ENCODE results near the gene ZBTB20.

ZBTB20 gene

DNA sequence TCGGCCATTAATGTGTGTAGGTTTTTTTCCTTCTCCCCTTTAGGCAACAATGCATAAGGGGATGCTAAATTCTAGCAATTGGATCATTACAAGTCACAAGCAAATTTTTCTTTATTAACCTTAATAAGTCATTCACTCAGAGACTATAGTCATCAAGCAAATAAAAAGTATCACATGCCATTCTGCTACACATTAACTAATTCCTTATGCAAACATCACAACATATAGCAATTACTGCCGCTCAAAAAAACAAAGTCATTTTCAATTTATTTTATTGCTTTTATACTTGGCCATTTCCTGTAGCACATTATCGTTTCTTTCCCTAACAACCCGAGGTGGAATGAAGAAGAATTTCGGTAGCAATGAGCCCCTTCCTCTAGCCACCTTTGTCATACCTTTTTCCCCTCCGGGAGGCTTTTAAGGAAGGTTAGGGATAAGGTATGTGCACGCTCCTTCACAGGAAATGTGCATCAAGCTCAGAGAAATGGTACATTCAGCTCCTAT lies 432.1 kb downstream of the ZBTB20 start:
- TF ChIP-seq EZH2phosphoT487 (conservative IDR thresholded peaks at IDR 0.05; ENCODE audit: low read length), result no peak
- TF ChIP-seq, protein P1, sequence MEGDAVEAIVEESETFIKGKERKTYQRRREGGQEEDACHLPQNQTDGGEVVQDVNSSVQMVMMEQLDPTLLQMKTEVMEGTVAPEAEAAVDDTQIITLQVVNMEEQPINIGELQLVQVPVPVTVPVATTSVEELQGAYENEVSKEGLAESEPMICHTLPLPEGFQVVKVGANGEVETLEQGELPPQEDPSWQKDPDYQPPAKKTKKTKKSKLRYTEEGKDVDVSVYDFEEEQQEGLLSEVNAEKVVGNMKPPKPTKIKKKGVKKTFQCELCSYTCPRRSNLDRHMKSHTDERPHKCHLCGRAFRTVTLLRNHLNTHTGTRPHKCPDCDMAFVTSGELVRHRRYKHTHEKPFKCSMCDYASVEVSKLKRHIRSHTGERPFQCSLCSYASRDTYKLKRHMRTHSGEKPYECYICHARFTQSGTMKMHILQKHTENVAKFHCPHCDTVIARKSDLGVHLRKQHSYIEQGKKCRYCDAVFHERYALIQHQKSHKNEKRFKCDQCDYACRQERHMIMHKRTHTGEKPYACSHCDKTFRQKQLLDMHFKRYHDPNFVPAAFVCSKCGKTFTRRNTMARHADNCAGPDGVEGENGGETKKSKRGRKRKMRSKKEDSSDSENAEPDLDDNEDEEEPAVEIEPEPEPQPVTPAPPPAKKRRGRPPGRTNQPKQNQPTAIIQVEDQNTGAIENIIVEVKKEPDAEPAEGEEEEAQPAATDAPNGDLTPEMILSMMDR (IDR thresholded peaks at IDR 0.05; ENCODE audit: insufficient read depth, low read length, poor library complexity, severe bottlenecking), result no peak
- no peak overlapping the region for H3K27ac ChIP-seq (ENCODE audit: low read depth, low read length)
- H3K9me2 ChIP-seq (replicated peaks; ENCODE audit: insufficient read depth, low read length), result no peaks in the 10 kb centered on the region
- H3F3A ChIP-seq (ENCODE audit: insufficient read depth), result no peaks in the 10 kb centered on the region
- H3K27me3 ChIP-seq (ENCODE audit: low read length), result no peaks in the 10 kb centered on the region
- H3K36me3 ChIP-seq (ENCODE audit: low read length), result no peaks in the 10 kb centered on the region
- no peak overlapping the region for H3K9ac ChIP-seq (ENCODE audit: low read length)
- no peak overlapping the region for H3K4me3 ChIP-seq (ENCODE audit: insufficient read depth, low read length, poor library complexity, severe bottlenecking)
- no peaks in the 10 kb centered on the region for H4K20me1 ChIP-seq (ENCODE audit: low read depth, low read length)
- H3K79me2 ChIP-seq (ENCODE audit: insufficient read depth, low read length), result no peaks in the 10 kb centered on the region
- H3K4me2 ChIP-seq (ENCODE audit: low read depth, low read length, poor library complexity, severe bottlenecking), result no peak overlapping the region
- no peaks in the 10 kb centered on the region for H3K9me3 ChIP-seq (ENCODE audit: insufficient read depth, low read length)
- H2AFZ ChIP-seq (ENCODE audit: low read depth, low read length, severe bottlenecking), result no peak overlapping the region

DNA sequence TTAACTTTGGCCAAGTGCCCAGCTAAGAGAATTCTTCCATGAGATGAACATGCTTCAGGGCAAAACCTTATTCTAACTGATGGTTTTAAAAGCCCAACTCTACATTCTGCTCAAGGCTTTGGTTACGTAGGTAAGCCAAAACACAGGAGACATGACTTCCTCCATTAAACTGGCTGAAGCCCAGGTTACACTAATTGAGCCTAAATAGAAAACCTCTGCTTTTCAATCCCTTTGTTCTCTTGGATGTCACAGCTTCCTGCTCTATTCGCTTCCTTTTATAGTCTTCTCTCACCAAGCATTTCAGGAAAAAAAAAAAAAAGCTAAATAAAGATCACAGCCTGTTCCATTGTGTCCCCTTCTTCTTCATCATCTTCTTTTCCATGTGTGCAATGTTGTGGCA lies 432.9 kb downstream of the ZBTB20 start:
- Histone ChIP-seq H3K9me2 (replicated peaks; ENCODE audit: insufficient read depth, low read length) (no peaks in the 10 kb centered on the region), H3K9ac (ENCODE audit: low read length) (no peak overlapping the region), H2AFZ (ENCODE audit: low read depth, low read length, severe bottlenecking) (no peak overlapping the region), H3K79me2 (ENCODE audit: insufficient read depth, low read length) (no peaks in the 10 kb centered on the region), H3K27me3 (ENCODE audit: low read length) (no peaks in the 10 kb centered on the region), H3F3A (ENCODE audit: insufficient read depth) (no peaks in the 10 kb centered on the region), H3K36me3 (ENCODE audit: low read length) (no peaks in the 10 kb centered on the region), H3K4me2 (ENCODE audit: low read depth, low read length, poor library complexity, severe bottlenecking) (no peak overlapping the region), H4K20me1 (ENCODE audit: low read depth, low read length) (no peaks in the 10 kb centered on the region), H3K4me3 (ENCODE audit: insufficient read depth, low read length, poor library complexity, severe bottlenecking) (no peak overlapping the region), H3K9me3 (ENCODE audit: insufficient read depth, low read length) (no peaks in the 10 kb centered on the region), H3K27ac (ENCODE audit: low read depth, low read length) (no peak overlapping the region)
- no peak for TF ChIP-seq EZH2phosphoT487 (conservative IDR thresholded peaks at IDR 0.05; ENCODE audit: low read length)
- TF ChIP-seq, protein P1 (IDR thresholded peaks at IDR 0.05; ENCODE audit: insufficient read depth, low read length, poor library complexity, severe bottlenecking), result no peak

DNA sequence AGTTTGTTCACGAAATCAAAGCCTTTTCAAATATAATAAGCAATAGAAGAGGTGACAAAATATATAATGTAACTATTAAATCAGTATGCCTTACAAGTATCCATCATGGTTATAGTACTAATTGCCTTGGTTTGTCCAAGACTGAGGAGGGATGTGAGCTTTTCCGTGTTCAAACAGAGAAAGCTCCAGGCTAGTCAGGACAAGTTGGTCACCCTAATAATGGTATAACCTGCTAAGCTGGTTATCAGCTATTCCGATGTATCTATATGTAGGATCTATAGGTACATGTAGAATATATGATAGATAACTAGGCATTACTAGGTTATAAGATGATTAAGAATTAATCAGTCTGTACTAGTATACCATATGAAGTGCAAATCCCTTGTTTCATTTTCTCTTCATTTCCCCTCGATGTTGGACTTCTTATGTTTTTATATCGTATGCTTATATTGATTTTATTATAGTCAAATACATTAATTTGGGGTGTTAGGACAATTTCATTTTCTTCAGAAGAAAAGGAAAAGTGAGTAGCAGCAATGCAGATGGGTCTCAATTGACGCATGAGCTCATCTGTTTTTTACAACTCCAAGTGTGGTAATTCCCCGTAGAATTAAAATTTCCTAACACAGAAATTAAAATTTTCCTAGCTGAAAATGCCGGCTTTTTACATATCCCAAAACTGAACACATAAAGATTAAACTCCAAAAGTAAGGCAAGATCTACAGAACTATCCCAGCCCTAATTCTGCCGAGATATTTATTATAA lies 434.2 kb downstream of the ZBTB20 start:
- Histone ChIP-seq H3K4me2 (ENCODE audit: low read depth, low read length, poor library complexity, severe bottlenecking) (no peak overlapping the region), H3K9me2 (replicated peaks; ENCODE audit: insufficient read depth, low read length) (no peaks in the 10 kb centered on the region), H3K9me3 (ENCODE audit: insufficient read depth, low read length) (no peaks in the 10 kb centered on the region), H3K9ac (ENCODE audit: low read length) (no peak overlapping the region), H4K20me1 (ENCODE audit: low read depth, low read length) (no peaks in the 10 kb centered on the region), H3K4me3 (ENCODE audit: insufficient read depth, low read length, poor library complexity, severe bottlenecking) (no peak overlapping the region), H3F3A (ENCODE audit: insufficient read depth) (no peaks in the 10 kb centered on the region), H3K27me3 (ENCODE audit: low read length) (no peaks in the 10 kb centered on the region), H2AFZ (ENCODE audit: low read depth, low read length, severe bottlenecking) (no peak overlapping the region), H3K79me2 (ENCODE audit: insufficient read depth, low read length) (no peaks in the 10 kb centered on the region), H3K27ac (ENCODE audit: low read depth, low read length) (no peak overlapping the region), H3K36me3 (ENCODE audit: low read length) (no peaks in the 10 kb centered on the region)
- TF ChIP-seq EZH2phosphoT487 (conservative IDR thresholded peaks at IDR 0.05; ENCODE audit: low read length), result no peak

DNA sequence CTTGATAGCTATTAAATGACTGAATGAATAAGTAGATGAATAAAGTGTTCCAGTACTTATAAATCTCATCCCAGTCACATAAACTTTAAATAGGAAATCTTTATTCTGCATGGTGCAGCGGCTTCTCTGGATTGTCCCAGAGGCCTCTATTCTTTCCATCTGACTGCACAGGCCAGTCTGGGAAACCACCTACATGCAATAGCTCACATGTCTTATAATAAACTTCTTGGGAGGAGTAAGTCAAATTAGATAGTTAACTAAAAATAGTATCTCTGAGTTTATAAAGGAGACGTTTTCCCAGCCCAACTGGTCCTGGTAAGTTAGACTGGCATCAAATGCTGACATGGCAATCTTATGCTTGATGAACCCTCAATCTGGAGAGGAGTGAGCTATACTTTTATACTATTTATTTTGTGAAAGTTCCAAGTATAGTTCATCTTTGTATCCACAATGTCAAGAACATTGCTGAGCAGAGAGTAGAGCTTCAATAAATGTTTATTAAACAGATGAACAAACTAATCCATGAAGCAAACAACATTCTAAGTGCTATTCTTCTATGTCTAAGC lies 435.7 kb downstream of the ZBTB20 start:
- Histone ChIP-seq H3F3A (ENCODE audit: insufficient read depth) (no peaks in the 10 kb centered on the region), H4K20me1 (ENCODE audit: low read depth, low read length) (no peaks in the 10 kb centered on the region), H3K9ac (ENCODE audit: low read length) (no peak overlapping the region), H3K4me2 (ENCODE audit: low read depth, low read length, poor library complexity, severe bottlenecking) (no peak overlapping the region), H3K4me3 (ENCODE audit: insufficient read depth, low read length, poor library complexity, severe bottlenecking) (no peak overlapping the region), H3K9me2 (replicated peaks; ENCODE audit: insufficient read depth, low read length) (no peaks in the 10 kb centered on the region), H3K36me3 (ENCODE audit: low read length) (no peaks in the 10 kb centered on the region), H2AFZ (ENCODE audit: low read depth, low read length, severe bottlenecking) (no peak overlapping the region), H3K27me3 (ENCODE audit: low read length) (no peaks in the 10 kb centered on the region), H3K27ac (ENCODE audit: low read depth, low read length) (no peak overlapping the region), H3K9me3 (ENCODE audit: insufficient read depth, low read length) (no peaks in the 10 kb centered on the region), H3K79me2 (ENCODE audit: insufficient read depth, low read length) (no peaks in the 10 kb centered on the region)
- TF ChIP-seq, protein P1 (IDR thresholded peaks at IDR 0.05; ENCODE audit: insufficient read depth, low read length, poor library complexity, severe bottlenecking), result no peak
- no peak for TF ChIP-seq EZH2phosphoT487 (conservative IDR thresholded peaks at IDR 0.05; ENCODE audit: low read length)

All from SU-DHL-6 (cell line).